A549 treated with GW870086 at 1 μM for 4 hours (cell line): ENCODE results near the gene FOXF2. TPM values are rescaled to one million over a fixed set of nuclear protein-coding genes. Genes with fewer than 3 reads are reported as not detected.

Experiments used
- total RNA-seq: library from RNA; stranded (reverse); fragments of 200-300 nt; extraction: Qiagen RNA extraction; gene quantifications from 5 replicates; pipeline ENCODE4 v1.2.3, GENCODE V29; 2022; ENCODE audit warnings: low read depth

FOXF2 gene
- 17.4 to 22.0 TPM (median 21.4 TPM) in 5 replicates for total RNA-seq

GRCh38 chr6:1389369-1390132 lies at the start of gene FOXF2:
FOXF2 (plus strand) TSS chr6:1389576; CDS start chr6:1389948, 372 bp downstream.

Other genes starting within 250 kb of the FOXF2 start
- 3.9 to 6.7 TPM (median 5.8 TPM) in 5 replicates for gene FOXQ1, start 77.5 kb upstream of the FOXF2 start, total RNA-seq
- gene FOXC1, start 220.3 kb downstream of the FOXF2 start, total RNA-seq: 4.6 to 7.4 TPM (median 6.6 TPM) in 5 replicates